ENCODE data around the gene MARCHF9.

The MARCHF9 gene

GRCh38 chr12:57723630-57723962 is 31.3 kb upstream of the MARCHF9 start:
- peaks cover 59 to 92% (median 65%) of the 10 kb centered on the region in 11 experiments for H3K36me3 ChIP-seq
- no peaks in the 10 kb centered on the region for H3K27me3 ChIP-seq
- H3K4me1 ChIP-seq, result peaks cover 0 to 7% (median 5%) of the 10 kb centered on the region in 10 experiments; a peak in 10 of 20 replicates
- H3K4me3 ChIP-seq, result no peak overlapping the region
- no peak overlapping the region for H3K9ac ChIP-seq
- no peak overlapping the region for H3K27ac ChIP-seq
- H4K20me1 ChIP-seq, result peaks cover 0 to 72% (median 5%) of the 10 kb centered on the region in 11 experiments; a peak in 9 of 22 replicates
- peaks cover 0 to 21% (median 13%) of the 10 kb centered on the region in 11 experiments; a peak in 15 of 22 replicates for H3K9me3 ChIP-seq (replicated peaks in 1 of 11)
- H3K4me2 ChIP-seq, result no peak overlapping the region
- TF ChIP-seq Cebpa-rat (IDR thresholded peaks at IDR 0.05), result no peak

GRCh38 chr12:57724003-57724935 is 30.6 kb upstream of the MARCHF9 start:
- Histone ChIP-seq H4K20me1 (peaks cover 0 to 72% (median 5%) of the 10 kb centered on the region in 11 experiments; a peak in 9 of 22 replicates), H3K4me2 (no peak overlapping the region; a peak in 1 of 22 replicates), H3K27ac (0 out of 22 replicates have a peak overlapping the region, but pooled peaks of 1 of the 11 experiments have one; percentile 4), H3K27me3 (no peaks in the 10 kb centered on the region), H3K9me3 (replicated peaks in 1 of 11) (peaks cover 0 to 21% (median 13%) of the 10 kb centered on the region in 11 experiments; a peak in 15 of 22 replicates), H3K4me3 (no peak overlapping the region), H3K4me1 (peaks cover 0 to 7% (median 5%) of the 10 kb centered on the region in 10 experiments; a peak in 10 of 20 replicates), H3K36me3 (peaks cover 52 to 90% (median 61%) of the 10 kb centered on the region in 11 experiments), H3K9ac (no peak overlapping the region)
- no peak for TF ChIP-seq Cebpa-rat (IDR thresholded peaks at IDR 0.05)

GRCh38 chr12:57724936-57725740 is 29.8 kb upstream of the MARCHF9 start:
- Histone ChIP-seq H3K4me1 (peaks cover 0 to 7% (median 5%) of the 10 kb centered on the region in 10 experiments; a peak in 10 of 20 replicates), H3K4me3 (no peak overlapping the region), H3K4me2 (peak overlapping the region in 1 of 11 experiments; percentile 5; a peak in 1 of 22 replicates), H3K27ac (0 out of 22 replicates have a peak overlapping the region, but pooled peaks of 1 of the 11 experiments have one; percentile 4), H3K9me3 (replicated peaks in 1 of 11) (peaks cover 0 to 21% (median 13%) of the 10 kb centered on the region in 11 experiments; a peak in 15 of 22 replicates), H3K9ac (no peak overlapping the region), H3K27me3 (no peaks in the 10 kb centered on the region), H4K20me1 (peaks cover 0 to 65% (median 5%) of the 10 kb centered on the region in 11 experiments; a peak in 9 of 22 replicates), H3K36me3 (peaks cover 51 to 90% (median 61%) of the 10 kb centered on the region in 11 experiments)
- TF ChIP-seq Cebpa-rat (IDR thresholded peaks at IDR 0.05), result no peak

GRCh38 chr12:57725851-57726150 is 29.1 kb upstream of the MARCHF9 start:
- H3K4me2 ChIP-seq, result no peak overlapping the region
- TF ChIP-seq Cebpa-rat (IDR thresholded peaks at IDR 0.05), result no peak
- no peak overlapping the region for H3K27ac ChIP-seq
- H3K4me3 ChIP-seq, result no peak overlapping the region
- H3K36me3 ChIP-seq, result peaks cover 51 to 90% (median 61%) of the 10 kb centered on the region in 11 experiments
- H3K27me3 ChIP-seq, result no peaks in the 10 kb centered on the region
- H3K4me1 ChIP-seq, result peaks cover 0 to 7% (median 5%) of the 10 kb centered on the region in 10 experiments; a peak in 10 of 20 replicates
- H3K9me3 ChIP-seq (replicated peaks in 1 of 11), result peaks cover 0 to 21% (median 13%) of the 10 kb centered on the region in 11 experiments; a peak in 15 of 22 replicates
- H3K9ac ChIP-seq, result no peak overlapping the region
- peaks cover 0 to 62% (median 5%) of the 10 kb centered on the region in 11 experiments; a peak in 8 of 22 replicates for H4K20me1 ChIP-seq

GRCh38 chr12:57726151-57726883 is 28.6 kb upstream of the MARCHF9 start:
- TF ChIP-seq Cebpa-rat (IDR thresholded peaks at IDR 0.05), result no peak
- H3K4me1 ChIP-seq, result peaks cover 0 to 7% (median 5%) of the 10 kb centered on the region in 10 experiments; a peak in 10 of 20 replicates
- no peak overlapping the region for H3K4me2 ChIP-seq
- H4K20me1 ChIP-seq, result peaks cover 0 to 62% (median 4%) of the 10 kb centered on the region in 11 experiments; a peak in 6 of 22 replicates
- no peak overlapping the region for H3K4me3 ChIP-seq
- H3K36me3 ChIP-seq, result peaks cover 51 to 90% (median 61%) of the 10 kb centered on the region in 11 experiments
- no peak overlapping the region for H3K9ac ChIP-seq
- H3K9me3 ChIP-seq (replicated peaks in 1 of 11), result peaks cover 0 to 21% (median 13%) of the 10 kb centered on the region in 11 experiments; a peak in 15 of 22 replicates
- no peak overlapping the region for H3K27ac ChIP-seq
- no peaks in the 10 kb centered on the region for H3K27me3 ChIP-seq

GRCh38 chr12:57726884-57727757 is 27.8 kb upstream of the MARCHF9 start:
- Histone ChIP-seq H3K4me1 (peaks cover 0 to 7% (median 5%) of the 10 kb centered on the region in 10 experiments; a peak in 10 of 20 replicates), H3K27ac (no peak overlapping the region), H3K36me3 (peaks cover 51 to 90% (median 61%) of the 10 kb centered on the region in 11 experiments), H3K4me3 (no peak overlapping the region), H4K20me1 (peaks cover 0 to 60% (median 4%) of the 10 kb centered on the region in 11 experiments; a peak in 6 of 22 replicates), H3K27me3 (no peaks in the 10 kb centered on the region), H3K9me3 (replicated peaks in 1 of 11) (peaks cover 0 to 21% (median 13%) of the 10 kb centered on the region in 11 experiments; a peak in 15 of 22 replicates), H3K4me2 (no peak overlapping the region), H3K9ac (no peak overlapping the region)
- TF ChIP-seq Cebpa-rat (IDR thresholded peaks at IDR 0.05), result no peak

GRCh38 chr12:57727758-57728395 is 27.0 kb upstream of the MARCHF9 start:
- H3K4me1 ChIP-seq, result peaks cover 0 to 7% (median 5%) of the 10 kb centered on the region in 10 experiments; a peak in 10 of 20 replicates
- H3K4me2 ChIP-seq, result no peak overlapping the region
- H3K9ac ChIP-seq, result no peak overlapping the region
- H3K36me3 ChIP-seq, result peaks cover 57 to 90% (median 67%) of the 10 kb centered on the region in 11 experiments
- H3K9me3 ChIP-seq (replicated peaks in 1 of 11), result peaks cover 0 to 21% (median 13%) of the 10 kb centered on the region in 11 experiments; a peak in 15 of 22 replicates
- peaks cover 0 to 61% (median 4%) of the 10 kb centered on the region in 11 experiments; a peak in 6 of 22 replicates for H4K20me1 ChIP-seq
- no peak for TF ChIP-seq Cebpa-rat (IDR thresholded peaks at IDR 0.05)
- H3K27ac ChIP-seq, result no peak overlapping the region
- H3K4me3 ChIP-seq, result no peak overlapping the region
- no peaks in the 10 kb centered on the region for H3K27me3 ChIP-seq
